NCI-H82 treated with DMSO at 0.1 percent for 48 hours (cell line): ENCODE measurements around the gene MRPL44.

ENCODE experiments used
- DNase-seq: peaks from one replicate; lab custom pipeline; 2025; ENCODE audit not compliant: unreplicated experiment; lab: John Stamatoyannopoulos, UW

The MRPL44 gene

DNA sequence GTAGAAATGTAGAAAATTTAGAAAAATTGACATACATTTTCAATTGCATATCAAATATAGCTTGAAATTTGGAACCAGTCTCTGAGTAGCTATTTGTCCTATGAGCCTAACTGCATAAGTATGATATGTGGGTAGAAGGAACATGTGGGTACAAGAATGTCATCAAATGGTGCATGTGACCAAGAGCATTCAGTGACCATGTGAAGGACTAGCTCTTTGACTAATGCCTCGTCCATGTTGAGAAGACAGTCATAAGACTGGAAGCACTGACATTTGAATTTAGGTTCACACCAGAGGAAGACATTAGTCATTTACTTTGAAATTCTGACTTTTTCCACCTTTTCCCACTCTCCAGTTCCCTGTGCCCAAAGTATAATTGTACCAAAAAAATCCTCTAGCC, 12.6 kb downstream of the MRPL44 start:
- DNase-seq, result no peak

DNA sequence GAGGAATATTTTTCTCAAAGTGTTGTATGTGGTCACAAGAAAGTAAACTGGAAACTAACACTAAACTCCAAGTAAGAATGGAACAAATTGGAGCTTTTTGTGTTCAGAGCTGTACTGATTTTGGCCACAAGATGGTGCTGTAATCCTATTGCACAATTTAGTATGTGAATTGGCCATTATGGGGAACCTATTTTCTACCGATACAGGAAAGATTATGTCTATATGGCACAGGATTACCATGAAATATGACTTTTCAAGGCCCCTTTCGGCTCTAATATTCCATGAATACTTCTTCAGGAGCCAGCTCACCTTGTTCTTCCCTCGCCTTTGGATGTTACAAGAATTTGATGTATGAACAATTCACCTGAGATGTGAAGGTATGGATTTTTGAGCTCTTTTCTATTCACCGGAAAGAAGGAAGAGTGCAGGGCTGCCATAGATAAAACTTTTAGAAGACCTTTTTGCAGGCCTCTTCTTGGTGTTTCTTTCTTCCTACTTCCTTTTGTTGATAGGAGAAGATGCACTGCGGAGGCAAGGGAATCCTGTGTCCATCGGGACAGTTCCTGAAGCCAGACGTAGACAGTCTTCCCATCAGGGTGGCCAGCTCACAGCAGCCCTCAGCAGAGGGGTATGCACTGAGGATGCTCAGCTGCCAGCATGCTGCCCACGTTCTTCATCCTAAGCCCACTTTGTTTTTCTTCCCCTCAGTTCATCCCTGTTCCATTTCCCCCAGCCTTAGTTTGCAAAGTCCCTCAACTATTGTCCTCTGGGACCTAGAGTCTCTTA, 13.3 kb downstream of the MRPL44 start:
- peak; percentile 38 for DNase-seq

DNA sequence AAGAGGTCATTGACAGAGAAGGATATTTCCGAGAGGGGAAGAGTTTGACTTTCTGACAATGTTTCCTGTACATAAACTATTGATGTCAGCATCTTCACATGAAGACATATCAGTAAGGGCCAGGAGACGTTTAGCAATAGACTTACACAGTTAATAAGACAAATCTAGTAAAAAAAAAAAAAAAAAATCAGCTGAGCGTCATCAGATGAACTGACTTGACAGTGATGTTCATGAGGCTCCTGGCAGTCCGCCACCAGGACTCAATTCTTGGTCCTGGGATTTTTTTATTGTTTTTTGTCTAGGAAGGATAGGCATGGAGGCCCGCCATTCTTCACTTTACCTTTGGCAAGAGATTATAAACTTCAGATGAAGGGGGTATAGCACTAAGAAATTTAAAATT, 14.5 kb downstream of the MRPL44 start:
- no peak for DNase-seq

DNA sequence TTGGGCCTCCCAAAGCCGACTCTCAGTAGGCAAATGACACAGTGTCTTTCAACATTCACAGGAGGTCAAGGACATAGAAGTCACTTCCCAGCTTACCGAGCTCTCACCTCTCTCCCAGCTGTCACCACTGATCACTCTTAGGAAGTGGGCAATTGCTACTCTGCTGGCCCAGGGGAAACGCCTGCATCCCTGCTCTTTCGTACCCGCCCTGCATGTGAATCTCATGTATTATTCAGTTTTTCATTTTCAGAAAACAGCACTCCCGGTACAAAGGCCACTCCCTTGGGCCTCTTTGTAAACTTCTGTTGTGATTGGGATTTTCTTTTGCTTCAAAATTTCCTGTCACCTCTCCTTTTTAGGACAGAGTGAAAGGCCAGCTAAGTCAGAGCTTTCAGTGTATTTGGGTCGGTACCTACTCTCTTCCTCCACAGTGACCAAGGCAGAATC, 15.4 kb downstream of the MRPL44 start:
- no peak for DNase-seq

DNA sequence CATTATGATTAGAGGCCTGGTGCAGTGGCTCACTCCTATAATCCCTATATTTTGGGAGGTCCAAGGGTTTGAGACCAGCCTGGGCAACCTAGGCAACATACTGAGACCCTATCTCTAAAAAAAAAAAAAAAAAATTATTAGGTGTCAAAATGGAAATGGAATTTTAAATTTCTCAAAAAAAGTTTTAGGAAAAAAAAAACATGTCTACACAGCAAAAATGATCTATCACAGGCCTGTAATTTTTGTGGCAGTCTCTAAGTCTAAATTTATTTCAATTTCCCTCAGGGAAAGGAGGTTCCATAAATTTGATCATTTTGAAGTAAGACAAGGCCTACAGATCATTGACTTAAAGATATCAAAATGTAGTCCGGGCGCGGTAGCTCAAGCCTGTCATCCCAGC, 16.3 kb downstream of the MRPL44 start:
- DNase-seq, result no peak

DNA sequence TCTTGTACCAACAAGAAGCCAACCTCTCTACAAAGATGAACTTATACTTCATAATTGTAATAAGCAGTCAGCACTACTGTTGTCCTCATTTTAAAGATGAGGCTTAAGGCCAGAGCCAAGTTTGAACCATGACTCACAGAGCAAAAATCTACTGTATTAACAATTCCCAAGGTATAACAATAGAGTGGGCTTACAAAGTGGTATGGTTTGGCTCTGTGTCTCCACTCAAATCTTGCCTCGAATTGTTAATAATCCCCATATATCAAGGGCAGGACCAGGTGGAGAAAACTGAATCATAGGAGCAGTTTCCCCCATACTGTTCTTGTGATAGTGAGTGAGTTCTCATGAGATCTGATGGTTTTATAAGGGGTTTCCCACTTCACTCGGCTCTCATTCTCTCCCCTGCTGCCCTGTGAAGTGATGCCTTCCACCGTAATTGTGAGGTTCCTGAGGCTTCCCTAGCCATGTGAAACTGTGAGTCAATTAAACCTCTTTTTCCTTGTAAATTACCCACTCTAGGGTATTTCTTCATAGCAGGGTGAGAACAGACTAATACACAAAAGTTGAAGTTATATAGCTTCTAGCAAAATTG, 19.5 kb downstream of the MRPL44 start:
- no peak for DNase-seq

DNA sequence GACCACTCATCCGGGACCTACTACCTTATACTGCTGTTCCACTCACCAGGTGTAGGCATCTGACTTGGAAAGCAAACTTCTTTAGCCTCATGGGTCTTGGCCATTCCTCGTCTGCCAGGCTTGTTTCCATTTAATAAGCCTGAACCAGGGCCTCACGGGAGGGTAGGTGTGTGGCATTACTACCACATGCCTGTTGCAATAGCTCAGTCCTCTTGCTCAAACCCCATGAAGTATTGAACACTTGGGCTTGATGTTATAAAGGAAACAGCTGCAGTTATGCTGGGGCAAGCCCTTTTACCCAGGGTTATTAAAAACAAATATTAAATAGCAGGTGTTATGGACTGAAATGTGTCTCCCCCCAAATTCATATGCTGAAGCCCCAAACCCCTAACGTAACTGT, 21.2 kb downstream of the MRPL44 start:
- no peak for DNase-seq

DNA sequence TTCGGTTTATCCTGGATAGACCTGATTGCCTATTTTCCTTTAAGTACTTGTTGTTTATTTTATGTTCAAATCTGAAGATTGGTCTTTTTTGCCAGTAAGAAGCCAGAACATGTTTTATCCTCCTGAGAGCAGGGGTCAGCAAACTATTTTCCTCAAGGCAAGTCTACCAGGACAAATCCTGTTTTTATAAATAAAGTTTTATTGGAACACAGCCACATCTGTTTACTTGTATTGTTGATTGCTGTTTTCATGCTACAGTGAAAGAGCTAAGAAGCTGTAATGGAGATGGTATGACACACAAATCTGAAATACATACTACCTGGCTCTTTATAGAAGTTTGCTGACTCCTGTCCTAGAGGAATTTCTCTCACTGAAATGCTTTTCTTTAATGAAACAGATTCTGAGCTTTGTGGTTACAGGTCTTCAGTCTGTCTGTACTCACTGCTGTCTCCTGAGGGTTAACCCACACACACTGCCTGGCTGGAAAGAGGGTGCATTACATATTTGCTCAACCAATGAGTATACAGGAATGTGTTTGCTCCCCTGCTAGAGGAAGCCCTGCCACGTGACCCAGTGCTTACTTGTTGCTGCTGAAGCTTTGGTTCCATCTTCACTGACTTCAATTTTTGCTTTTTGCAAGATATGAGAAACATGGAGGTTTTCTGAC, 22.6 kb downstream of the MRPL44 start:
- DNase-seq, result no peak

DNA sequence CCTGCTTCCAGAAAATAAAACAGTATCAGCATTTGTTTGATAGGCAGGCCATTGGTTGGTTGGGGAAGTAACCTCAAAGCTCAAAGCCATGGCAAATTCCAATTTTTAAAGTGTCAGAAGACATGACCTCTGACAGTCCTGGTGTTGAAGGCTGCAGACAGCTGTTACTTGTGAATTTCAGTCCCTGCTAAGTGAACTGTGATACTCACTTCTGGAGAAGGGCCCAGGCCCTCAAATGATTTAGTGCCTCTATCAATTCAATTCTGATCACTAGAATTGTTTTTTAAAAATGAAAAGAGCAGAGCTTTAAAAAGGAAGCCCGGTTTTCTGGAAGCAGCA, 23.1 kb downstream of the MRPL44 start:
- no peak for DNase-seq

DNA sequence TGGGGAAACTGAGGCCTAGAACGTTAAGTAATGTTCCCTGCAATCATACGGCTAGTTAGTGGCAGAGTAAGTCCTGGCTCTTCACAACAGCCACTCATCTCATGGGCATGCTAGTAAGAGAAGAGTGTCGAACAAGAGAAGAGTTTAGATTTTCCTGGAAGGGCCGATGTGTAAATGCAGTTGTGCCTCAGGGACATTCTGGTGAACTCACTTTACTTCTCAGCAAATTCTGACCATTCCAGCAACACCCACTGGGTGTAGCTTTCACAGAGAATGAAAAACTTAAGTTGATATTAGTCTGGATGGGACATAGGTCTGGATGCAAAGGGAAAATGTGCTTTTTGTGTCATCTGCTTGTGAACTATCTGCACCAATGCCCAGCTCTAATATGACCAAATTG, 23.5 kb downstream of the MRPL44 start:
- DNase-seq, result no peak

DNA sequence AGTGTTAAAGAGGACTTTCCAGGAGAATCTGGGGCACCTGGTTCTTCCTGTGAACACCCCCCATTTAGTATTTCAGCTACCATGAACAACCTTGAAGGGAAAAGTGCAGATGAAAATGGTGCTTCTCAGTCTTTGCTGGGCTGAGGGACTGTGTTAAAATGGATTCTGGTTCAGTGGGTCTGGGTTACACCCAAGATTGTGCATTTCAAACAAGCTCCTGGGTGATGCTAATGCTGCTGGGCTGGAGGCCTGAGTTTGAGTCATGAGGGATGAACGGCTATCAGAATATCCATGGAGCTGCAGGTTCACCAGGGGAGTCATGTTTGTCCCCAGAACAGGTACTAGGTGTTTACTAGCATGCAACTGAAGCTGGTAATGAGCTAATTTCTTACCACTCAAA, 24.0 kb downstream of the MRPL44 start:
- no peak for DNase-seq

DNA sequence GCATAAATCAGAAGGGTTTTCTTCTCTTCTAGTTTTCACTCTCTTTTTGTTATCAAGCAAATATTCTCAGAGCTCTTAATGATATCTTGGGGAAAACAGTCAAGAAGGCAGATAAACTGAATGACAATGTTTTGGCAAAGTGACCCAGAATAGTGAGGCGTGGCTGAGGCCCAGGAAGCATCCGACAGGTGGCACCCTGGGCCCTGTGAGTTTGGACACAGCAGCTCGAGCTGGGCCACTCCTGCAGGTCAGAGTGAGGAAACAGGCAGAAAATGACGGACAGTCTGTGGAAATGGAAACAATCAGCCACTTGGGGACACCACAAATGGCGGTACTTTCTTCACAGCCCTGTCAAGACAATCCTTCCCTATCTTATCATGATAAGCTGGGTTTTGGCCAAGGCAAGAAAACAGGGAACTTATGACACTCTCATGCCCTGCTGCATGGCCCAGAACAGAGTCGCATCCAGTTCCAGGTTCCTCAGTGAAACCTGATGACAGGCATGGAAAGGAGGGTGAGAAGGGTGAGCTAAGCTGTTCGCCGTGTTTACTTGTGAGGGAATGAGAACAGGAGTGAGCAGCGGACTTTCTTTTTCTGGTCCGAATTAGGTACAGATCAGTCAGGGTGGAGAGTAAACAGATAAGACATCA, 32.1 kb downstream of the MRPL44 start:
- no peak for DNase-seq

DNA sequence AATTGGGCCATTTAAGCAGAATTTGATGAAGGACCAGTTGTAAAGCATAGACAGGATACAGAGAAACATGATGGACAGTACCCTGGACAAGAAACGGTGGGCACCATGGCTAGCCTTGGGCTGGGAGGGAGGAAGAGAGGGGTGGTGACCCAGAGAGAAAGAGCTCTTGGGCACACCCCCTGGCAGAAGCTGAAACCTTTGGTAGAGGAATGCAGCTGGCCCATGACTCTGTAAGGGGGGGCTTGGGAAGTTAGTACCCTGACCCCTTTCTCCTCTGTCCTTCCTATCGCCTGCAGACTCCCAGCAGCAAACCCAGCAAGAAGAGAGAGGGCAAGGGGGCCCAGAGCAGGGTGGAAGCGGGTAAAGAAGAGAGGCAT, 32.6 kb downstream of the MRPL44 start:
- no peak for DNase-seq

DNA sequence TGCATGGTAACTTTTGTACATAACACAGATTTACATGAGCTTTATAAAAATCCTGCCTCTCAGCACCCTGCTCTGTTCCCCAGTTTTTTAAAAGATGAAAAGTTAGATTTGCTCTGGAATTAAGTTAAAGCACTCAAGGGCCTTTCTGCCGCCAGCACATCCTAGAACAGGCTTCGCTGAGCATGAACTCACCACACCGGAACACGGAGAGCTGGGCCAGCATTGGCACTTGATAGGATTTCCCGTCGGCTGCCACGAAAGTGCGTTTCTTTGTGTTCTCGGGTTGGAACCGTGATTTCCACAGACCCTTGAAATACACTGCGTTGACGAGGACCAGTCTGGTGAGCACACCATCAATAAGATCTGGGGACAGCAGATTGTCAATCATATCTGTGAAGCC, 34.3 kb downstream of the MRPL44 start:
- DNase-seq, result no peak

DNA sequence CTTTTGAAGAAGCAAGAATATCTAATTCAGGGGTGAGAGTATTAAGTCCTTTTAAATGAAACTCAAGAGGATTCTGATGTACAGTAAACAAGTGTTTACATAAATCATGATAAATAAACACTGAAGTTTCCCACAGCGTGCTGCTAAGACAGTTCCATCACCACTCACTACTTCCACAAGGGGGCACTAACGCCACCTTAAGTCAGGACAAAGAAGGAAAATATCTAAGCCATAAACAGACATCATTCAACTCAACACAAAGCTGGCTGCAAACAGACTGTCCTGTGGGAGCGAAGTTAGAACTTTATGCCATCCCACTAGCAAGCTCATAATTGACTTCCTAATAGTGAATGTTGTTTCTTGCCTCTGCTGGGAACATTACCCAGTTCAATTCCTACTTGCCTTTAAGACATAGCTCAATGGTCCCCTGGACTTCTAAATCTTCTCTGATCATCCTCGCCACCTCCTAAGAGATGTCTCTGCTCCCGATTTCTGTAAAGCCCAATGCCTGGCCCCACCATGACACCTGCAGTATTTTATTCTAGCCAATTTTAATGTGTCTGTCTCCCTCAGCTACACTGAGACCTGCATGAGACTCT, 36.5 kb downstream of the MRPL44 start:
- peak; percentile 24 for DNase-seq

DNA sequence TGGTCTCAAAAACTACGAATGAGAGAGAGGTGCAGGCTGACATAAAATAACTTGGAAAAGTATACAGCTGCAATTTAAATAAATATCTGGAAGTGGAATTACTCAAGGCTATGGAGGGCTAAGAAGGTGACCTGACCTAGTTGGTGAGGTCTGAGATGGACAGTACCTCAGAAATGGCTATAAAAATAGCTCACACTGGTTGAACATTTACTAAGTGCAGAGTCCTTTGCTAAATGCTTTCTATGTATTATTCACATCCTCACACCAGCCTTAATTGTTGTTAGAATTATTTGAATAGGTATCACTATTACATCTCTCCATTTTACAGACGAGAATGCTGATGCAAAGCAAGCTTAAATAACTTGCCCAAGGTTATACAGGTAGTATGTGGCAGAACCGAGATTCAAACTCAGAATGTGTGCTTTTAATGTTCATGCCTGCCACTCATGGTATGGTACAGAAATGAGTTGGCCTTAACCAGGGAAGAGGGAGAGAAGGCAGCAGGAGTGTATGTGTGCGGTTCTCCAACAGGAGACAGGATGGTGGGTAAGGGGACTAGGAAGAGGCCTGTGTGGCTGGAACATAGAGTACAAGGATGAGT, 37.4 kb downstream of the MRPL44 start:
- DNase-seq, result no peak

DNA sequence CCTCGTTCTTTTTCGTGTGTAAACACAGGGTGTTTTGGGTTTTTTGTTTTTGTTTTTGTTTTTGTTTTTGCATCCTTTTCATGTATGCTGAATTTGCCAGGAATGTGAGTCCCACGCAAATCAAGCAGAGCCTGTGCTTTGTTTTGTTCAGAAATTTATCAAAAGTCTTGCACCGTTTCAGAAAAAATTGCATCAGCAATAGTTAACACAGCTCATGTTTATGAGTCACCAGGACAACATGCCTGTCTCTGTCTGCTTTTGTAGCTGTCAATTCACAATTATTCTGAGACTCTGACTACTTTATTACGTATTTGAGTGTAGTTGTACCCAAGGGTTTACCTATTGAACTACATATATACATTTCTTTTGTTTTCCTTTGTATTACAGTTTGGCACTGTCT, 38.3 kb downstream of the MRPL44 start:
- no peak for DNase-seq

DNA sequence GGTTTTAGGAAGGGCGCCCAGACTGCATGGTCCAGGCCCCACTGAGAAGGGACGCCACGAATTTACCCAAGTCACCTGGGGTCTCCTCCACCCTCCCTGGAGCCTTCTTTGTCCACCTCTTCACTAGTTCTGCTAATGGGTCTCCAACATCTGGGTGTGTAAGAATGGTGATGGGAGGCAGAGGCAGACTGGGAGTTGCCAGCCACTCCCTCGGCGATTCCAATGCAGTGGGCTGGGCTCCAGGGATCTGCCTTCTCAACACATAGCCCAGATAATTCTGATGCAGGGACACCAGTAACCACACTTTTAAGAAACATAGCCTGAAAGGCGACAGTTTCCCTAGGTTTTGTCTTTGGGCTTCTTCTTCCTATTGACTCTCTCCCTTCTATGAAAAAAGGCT, 39.1 kb downstream of the MRPL44 start:
- no peak for DNase-seq

DNA sequence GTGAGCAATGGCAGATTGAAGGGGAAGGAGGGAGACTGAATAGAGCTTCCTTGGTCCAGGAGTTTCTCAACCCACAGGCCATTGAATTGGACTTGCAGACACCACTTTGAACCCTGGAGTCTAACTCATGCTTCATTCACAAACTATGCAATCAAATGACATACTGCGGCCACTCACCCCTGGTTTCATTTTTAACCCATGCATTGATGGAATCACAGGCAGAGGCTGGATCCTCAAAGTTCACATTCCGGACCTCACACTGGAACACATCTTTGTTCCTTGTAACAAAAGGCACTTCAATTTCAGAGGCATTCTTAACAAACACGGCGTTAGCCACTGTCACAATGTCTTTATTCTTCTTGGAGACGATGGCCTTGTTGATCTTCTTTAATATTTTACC, 40.7 kb downstream of the MRPL44 start:
- no peak for DNase-seq

DNA sequence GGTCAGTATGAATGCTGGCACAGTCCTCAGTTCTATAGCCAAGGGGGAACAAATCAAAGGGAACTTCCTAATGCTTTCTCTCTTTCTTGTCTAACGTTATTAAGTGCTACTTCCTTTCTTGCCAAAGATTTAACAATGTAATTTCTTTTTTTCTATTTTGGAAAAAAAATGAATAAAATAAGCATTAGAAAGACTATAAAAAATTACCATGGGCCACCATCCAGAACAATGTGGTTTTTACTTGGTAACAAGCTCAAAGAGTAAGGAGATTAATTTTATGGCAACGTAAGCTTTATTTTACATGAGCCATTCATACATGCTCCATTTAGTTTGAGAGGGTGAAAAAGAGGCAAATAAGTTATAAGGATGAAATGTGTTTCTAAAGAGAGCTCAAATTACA, 41.7 kb downstream of the MRPL44 start:
- no peak for DNase-seq

DNA sequence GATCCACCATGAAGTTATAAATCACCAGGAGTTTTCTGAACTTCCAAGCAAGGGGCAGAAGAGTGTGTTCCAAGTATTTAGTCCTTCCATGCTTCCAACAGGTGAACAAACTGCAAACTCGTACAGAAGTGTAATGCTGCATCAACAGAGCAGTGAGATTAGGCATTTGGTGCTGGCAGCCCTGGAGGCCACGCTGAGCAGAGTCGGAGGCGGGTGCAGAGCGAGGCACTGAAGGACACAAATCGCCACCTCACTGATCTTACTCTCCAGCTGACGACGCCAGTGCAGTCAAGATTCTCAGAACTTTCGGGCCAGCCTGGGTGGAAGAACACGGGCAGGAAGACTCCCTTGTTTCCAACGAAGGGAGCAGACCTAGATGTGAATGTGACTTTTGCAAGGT, 42.6 kb downstream of the MRPL44 start:
- no peak for DNase-seq
